ENCODE measurements around the gene CYBB.
"Not testable (repeated sequence)": the region's sequence is repeated elsewhere in the genome, so short reads cannot be mapped to it uniquely, and the experiment has no call there.

The CYBB gene

DNA sequence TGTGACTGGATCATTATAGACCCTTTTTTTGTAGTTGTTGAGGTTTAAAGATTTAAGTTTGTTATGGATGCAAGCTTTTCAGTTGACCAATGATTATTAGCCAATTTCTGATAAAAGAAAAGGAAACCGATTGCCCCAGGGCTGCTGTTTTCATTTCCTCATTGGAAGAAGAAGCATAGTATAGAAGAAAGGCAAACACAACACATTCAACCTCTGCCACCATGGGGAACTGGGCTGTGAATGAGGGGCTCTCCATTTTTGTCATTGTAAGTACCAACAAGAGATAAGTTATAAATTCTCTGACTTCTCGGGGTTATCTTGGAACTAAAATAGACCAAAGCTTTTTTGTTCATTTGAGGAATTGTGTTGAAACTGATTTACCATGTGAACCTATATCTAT lies at the start of gene CYBB:
Gene CYBB (plus strand): TSS at position 203 of the 400 bp plus-strand sequence. CDS start 19 bp downstream, at position 222.
- DNase-seq, result no peak

DNA sequence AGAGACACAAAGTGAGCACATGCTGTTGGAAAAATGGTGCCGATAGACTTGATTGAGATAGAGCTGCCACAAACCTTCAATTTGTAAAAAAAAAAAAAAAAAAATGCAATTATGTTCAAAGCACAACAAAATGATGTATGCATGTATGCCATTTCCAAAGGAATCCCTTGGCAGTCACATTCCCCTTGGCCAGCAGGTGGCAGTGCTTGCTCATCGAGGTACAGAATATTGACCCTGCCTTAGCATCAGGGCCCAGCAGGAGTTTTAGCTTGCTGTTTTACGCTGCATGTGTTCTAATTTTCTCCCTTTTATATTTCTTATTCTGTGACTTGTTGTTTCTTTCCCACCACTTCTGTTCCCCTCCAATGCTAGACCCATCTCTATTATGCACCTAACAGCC lies 34.5 kb upstream of the CYBB start:
- peak; percentile 0 for DNase-seq

DNA sequence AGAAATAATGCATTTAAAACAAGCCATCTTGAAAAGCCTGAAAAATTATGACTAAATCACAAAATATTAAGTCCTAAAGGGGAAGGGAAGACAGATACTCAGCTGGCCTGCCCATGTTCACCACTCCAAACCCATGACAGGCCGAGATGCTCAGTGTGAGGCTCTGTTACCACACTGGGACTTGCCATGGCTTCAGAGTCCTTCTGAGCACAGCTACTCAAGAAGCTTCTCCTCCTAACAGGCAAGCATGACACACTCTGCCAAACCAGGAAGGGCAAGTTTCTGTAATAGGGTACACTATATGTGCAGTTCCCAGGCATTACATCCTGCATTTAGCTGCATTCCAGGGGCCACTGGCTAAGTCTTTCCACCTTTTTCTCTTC lies 34.0 kb upstream of the CYBB start:
- no peak for DNase-seq

DNA sequence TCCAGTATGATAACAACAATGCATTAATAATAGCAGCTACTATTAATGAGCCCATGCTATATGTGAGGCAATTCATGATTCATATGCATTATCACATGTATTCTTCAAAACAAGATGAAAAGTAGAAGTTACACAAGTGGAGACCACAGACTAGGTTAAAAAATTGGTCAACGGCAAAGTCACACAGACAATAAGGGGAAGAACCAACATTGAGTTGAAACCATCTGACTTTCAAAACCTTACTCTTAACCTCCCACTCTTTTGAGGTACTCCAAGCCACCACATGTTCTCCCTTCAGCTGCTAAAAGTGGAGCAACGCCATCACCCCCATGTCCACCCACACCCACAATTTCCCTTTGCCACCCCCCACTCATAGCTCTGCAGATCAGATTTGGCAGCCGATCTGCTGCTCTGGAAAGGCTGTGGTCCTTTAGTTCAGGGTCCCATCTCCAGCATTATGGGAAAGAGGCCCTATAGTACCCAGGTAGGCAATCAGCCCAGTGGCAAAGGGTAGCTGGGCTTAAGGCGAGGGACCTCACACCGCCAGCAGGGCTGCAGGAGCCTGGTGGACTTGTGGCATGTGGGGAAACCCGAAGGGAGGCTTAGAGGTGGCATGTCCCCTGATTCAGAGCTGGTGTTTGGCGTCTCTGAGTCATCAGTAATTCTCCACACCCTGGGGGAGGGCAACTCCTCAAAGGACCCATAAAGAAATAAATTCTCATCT lies 33.5 kb upstream of the CYBB start:
- DNase-seq, result no peak

DNA sequence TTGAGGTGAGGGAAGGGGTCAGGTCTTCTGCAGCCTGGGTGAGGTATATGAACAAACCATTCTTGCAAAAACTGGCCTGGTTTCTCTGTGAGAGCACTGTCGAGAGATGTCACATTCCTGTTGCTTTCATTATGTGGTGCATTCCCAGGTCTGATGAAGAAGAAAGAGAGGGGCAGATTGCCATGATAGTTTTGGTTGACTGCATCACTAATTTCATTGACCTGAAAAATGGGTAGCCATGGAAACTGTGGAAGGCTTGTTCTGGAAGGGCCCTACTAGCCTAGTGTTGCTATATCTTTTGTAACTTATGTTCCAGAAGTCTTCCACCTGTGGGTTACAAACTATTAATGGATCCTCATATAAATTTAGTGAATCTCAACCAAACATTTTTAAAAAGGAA lies 32.9 kb upstream of the CYBB start:
- DNase-seq, result no peak

DNA sequence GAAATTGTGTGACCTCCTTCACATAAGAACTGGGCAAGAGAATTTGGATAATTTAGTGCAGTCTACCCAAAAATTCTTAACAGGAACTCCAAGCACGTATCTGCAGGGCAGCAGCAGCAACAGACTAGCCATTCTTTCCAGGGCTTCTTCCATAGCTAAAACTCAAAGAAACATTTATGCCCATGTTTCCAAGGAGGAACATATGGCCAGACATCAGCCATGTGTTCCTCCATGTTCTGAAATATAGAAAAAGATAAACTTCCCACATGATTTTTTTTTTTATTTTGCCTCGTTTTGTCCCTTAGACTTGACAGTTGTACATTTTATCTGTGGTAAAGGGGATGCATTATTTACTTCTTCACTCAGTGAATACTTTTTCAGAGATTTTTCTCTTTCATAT lies 27.6 kb upstream of the CYBB start:
- DNase-seq, result no peak

DNA sequence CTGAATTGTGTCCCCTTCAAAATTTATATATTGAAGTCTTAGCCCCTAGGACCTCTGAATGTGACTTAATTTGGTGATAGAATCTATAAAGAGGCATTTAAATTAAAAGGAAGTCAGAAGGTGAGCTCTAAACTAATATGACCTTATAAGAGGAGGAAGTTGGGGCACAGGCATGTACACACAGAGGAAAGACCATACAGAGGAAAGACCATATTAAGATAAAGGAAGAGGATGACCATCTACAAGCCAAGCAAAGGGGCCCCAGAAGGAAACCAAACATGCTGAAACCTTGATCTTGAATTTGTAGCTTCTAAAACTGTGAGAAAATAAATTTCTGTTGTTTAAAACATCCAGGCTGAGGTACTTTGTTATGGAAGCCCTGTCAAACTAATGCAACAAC lies 26.9 kb upstream of the CYBB start:
- no peak for DNase-seq

DNA sequence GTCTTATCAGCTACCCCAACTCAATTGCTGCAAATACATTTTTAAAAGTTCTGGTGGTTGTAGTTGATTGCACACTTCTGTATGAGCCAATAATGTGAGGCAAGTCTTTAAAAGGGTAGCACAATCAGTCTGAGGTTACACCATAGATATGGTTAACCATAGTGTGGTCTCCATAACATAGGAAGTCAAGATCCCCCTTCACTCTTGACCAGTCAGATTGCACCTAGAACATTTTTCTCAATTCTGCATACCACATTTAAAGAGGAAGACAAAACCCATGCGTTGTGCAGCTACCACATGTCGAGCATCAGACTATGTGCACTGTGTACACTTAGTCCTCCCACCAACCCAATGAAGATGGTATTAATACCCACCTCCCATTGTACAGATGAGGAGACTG lies 26.5 kb upstream of the CYBB start:
- DNase-seq, result no peak

DNA sequence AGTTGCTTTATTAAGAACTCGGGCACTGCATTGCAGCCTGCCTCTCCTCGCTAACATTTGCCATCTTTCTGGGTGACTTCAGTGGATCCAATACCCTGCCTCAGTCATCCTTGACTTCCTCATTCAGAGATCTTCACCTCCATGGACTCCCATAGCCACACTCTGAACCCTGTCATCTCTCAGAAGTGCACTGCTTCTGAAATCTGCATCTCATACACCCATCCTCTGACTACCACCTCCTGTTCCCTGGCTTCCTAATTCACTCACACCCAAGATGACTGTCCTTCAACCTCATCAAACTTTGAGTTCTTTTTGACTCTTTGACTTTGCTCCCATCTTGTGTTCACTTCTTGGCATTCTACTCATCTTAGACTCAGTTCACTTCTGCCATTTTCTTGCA lies 25.3 kb upstream of the CYBB start:
- no peak for DNase-seq

DNA sequence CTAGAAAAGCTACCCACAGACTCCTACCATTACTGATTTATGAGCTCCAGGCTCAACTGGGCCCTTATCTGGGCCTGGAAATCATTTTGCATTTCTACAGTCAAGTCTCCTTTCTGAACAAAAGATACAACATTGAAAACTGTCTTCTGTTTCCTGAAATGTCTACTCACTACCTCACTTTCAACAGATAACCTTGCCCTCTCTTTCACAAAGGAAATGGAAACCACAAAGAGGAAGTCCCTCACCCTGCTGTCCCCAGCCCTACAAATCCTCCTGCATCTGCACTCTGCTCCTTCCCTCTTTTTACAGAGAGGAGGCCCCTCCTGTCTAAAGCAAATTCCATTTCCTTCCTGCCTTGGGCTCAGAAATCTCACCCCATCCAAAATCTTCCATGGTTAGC lies 24.8 kb upstream of the CYBB start:
- DNase-seq, result no peak

DNA sequence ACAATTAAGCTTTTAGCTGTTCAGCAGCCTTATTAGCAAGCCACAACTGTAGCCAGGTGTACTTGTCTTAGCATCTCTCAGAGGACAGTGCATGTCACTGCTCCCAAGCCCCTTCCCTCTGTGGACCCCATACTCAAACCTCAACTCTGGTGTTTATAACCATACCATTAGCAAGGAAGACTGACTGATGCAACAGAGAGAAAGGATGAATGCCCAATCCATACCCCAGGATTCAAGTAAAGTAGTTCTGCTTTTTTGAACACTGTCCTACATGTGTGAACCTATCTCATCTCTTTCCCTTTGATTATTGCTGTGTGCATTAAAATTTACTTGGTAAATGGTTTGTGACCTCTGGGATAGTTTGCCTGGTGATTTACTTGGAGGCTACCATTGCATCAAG lies 22.8 kb upstream of the CYBB start:
- DNase-seq, result no peak

DNA sequence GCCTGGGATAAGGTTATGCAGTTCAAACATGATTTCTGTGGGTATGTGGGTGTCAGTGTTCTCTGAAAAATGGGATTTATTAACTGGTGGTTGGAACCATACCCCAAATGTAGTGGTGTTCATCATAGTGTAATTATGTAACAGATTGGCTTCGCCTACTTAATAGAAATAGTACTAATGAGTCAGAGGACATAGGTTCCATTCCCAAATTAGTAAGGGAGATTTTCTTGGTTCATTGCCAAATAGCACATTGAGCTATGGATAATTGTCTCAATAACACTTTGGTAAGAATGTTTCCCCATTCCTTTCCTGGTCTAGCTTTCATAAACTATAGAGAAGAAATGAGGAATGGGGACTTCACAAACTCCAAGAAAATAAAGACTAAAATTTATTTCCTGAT lies 20.5 kb upstream of the CYBB start:
- DNase-seq, result no peak

DNA sequence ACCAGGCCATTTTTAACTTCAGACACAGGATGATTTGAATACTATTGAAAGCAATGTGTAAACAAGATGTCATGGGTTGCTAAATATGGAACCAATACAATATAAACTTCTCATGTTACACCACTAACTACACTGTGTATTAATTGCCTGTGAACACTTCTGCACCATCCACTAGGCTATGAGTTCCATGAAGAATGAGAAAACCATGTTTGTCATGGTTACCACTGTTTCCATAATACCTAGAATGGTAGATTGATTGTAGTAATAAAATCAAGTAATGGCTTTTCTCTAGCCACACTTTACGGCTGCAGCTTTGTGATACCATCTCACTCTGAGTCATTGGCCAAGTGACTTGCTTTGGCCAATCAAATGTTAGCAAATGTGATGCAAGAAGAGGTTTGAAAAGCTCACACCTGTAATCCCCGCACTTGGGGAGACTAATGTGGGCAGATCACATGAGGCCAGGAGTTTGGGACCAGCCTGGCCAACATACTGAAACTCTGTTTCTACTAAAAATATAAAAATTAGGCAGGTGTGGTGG lies 19.9 kb upstream of the CYBB start:
- no peak for DNase-seq

DNA sequence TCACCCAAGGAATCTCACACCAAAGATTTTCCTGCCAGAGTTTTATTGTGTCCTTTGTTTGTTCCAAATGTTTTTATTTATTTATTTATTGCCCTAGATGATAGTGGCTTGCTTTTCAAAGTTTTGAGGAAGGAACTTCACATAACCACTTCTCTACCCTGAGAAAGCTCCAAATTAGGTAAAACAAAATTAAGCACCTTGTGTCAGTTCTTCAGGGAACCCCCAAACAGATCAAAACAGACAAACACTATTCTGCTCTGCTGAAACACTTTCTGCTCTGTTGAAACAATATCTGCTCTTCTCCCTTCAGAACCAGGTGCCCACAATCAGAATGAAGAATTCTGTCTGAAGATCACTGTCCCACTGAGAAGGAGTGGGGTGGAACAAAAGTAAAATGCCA lies 16.5 kb upstream of the CYBB start:
- no peak for DNase-seq

DNA sequence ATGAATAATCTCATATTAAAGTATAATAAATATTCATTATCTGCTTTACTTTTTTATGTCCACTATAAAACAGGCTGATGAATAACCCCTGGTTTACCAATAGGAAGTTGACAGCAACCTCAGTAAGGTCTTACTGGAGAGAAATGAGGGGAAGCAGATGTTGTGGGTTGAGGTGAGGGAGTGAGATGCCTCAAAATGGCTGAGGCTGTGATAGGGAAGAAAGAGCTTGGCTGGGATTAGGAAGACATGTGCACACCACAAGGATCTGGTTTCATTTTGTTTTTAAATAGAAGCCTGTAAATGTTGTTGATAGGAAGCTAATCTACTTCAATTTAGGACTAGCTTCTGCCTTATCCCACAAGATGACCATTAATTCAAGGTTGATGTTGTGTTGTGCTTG lies 14.4 kb upstream of the CYBB start:
- DNase-seq, result no peak

DNA sequence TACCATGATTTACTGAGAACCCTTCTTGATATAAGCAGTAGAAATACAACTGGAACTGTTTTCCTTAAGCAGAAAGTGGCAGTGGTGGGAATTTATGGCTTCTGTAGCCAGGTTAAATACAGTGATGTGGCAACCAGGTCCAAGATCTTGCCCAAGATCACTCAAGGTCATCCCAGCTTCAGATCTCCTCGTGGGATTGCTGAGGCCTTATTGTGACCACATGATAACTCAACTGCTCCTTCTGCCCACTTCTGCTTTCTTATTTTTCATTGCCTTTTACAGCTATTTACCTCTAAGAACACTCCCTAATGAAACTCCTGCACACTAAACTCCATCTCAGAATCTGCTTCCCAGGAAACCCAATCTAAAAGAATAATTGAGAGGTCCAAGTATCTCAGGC lies 12.4 kb upstream of the CYBB start:
- DNase-seq, result no peak

DNA sequence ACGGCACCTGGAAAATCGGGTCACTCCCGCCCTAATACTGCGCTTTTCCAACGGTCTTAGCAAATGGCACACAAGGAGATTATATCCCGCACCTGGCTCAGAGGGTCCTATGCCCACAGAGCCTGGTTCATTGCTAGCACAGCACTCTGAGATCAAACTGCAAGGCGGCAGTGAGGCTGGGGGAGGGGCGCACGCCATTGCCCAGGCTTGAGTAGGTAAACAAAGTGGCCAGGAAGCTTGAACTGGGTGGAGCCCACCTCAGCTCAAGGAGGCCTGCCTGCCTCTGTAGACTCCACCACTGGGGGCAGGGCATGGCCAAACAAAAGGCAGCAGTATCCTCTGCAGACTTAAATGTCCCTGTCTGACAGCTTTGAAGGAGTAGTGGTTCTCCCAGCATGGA lies 11.0 kb upstream of the CYBB start:
- DNase-seq, result not testable (repeated sequence)

DNA sequence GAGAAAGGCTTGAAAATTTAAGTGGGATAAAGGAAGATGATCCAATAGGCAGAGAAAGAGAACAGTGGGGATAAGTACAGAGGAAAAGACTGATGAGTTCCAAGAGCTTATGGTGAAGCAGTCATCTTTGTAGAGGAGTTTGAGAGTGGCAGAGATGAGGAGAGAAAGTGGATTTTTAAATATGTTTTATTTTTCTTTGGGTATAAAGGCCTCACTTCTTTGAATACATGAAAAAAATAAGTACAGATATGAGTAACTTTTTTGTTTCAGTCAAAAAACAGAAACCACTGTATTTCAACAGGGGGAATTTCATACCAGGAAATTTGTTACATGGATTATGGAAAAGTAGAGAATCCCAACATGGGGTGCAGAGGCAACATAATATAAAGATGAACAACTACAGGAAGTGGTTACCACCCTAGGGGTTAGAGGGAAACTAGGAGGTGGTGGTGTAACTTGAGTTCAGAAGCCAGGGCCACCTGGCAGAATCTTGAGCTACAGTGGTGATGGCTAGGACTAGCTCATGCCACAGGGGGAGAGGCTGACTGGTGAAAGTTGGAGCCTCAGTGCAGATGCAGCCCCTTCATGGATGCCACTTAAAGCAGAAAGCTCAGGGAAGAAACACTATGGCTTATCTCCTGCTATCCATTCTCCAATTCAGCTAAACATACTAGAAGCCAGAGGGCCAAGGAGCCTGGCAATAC lies 3.4 kb upstream of the CYBB start:
- DNase-seq, result no peak

DNA sequence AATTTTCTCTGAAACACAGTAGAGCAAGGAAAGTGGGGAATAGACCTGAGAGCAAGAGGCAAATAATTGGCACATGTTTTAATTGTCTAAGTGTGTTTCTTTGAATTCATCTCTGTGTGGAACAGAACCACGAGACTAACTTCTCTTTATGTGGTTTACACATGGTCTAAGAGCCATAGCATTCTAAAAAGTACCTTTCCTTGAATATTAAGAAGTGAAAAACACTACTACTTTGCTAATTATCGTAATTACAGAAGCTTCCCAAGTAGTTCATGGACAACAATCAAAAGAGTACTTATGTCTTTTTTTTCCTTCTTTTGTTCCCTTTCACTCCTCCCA lies 2.9 kb upstream of the CYBB start:
- DNase-seq, result no peak

DNA sequence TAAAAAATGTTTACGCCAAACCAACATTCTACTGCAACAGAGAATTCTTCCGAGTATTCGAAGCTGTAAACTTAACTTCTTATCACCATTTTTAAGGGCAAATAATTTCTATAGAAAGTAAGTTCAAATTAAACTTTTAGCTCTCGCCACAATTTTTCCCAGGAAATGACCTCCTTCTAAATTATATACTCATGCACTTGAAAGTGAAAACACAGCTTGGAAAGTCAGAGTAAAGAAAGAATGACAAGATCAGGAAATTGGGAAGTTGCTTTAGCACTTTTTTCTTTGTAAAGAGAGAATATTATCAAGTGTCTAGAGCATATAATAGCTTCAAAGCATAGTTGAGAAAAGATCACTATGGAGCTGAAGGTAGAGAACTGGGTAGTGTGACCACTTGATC lies 1.2 kb downstream of the CYBB start:
- DNase-seq, result no peak

DNA sequence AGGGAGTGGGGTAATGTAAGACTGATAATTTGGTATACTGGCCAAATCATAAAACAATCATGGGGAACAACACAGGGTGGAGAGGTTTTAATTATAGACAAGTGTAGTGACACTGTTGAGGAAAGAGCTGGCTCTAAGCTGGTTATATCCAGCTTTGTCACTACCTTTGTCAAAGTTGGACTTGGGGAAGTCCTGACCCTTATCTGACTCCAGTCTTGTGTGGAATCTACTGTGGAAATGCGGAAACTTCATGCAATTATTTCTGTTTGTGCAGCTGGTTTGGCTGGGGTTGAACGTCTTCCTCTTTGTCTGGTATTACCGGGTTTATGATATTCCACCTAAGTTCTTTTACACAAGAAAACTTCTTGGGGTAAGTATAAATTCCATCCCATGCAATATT lies 2.0 kb downstream of the CYBB start:
- no peak for DNase-seq

DNA sequence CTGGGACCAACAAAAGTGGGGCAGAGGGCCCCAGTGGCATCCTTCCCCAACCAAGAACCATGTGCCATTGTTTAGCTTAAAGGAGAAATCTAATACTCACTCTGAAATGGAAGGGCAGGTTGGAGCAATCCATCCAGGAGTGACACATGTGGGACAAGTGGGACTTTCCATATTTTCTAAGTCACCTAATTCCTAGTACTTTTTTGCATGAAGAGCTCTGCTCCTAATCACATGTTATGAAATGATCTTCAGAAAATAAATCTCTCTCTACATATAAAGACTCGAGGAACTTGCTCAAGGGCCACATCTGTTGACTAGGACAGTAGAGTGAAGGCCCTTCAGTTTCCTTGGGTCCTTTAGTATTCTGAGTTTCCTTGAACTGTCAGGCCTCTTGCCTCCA lies 2.5 kb downstream of the CYBB start:
- DNase-seq, result no peak

DNA sequence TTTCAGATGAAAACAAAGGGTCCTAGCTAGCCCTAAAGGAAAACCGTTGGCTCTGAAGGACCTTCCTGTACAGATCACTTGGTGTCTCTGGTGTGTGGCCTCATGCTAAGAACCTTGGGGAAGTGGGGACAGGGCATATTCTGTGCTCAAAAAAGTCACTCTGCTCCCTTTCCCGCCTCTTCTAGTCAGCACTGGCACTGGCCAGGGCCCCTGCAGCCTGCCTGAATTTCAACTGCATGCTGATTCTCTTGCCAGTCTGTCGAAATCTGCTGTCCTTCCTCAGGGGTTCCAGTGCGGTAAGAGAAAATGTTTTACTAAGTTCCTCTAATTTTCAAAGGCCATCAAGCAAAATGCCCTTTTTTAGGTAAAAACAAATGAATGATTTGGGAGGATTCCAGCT lies 3.4 kb downstream of the CYBB start:
- no peak for DNase-seq

DNA sequence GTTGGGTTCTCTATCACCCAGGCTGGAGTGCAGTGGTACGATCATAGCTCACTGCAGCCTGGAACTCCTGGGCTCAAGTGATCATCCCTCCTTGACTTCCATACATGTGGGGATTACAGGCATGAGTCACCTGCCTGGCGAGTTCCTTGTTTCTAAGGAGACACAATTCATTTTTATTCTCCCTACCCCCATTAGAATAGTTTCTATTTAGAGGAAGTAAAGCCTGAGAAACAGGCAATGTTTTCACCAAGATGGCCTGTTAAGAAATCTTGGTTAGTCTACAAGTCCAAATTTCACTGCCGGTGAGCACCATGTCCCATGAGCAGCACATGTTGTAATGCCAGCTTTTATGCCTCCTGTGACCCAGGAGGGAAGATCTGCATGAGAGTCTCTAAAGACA lies 5.7 kb downstream of the CYBB start:
- no peak for DNase-seq

Data from NCI-H2029 treated with DMSO at 0.1 percent for 48 hours (cell line).